ENCODE results near the gene NFATC1.

NFATC1 gene

DNA sequence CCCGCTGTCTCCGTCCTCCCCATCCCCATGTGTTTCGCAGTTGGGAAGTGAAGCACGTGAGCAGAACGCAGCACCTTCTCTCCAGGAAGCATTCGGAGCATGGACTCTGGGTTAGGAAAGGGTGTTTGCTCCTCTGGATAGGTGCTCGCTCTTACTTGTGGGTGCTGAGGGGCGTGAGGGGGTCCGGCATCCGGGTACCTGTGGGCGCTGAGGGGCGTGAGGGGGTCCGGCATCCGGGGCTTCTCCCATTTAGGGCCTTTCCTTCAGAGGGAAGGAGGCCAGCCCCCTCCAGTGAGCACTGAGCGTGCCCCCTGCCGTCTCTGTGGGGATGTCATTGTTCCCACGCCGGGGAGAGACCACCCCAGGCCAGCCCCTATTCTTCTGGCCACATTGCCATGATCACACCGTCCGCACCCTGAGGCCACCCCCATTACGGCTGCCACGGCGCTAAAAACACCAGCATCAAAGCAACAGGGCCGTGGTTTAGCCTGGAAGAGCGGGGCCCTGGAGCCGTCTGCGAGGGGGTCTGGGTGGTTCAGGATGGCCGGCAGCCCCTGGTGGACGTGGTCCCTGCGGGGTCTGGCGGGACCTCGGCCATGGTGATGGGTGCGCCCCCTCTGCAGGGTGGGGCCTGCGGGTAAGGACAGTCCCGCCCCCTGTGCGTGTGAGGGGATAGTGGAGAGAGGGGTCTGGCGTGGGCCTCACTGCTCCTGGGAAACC is 41.0 kb downstream of the NFATC1 start:
- H3K4me3 ChIP-seq (ENCODE audit: low read depth, low read length), result no peak overlapping the region
- TF ChIP-seq, protein P1, sequence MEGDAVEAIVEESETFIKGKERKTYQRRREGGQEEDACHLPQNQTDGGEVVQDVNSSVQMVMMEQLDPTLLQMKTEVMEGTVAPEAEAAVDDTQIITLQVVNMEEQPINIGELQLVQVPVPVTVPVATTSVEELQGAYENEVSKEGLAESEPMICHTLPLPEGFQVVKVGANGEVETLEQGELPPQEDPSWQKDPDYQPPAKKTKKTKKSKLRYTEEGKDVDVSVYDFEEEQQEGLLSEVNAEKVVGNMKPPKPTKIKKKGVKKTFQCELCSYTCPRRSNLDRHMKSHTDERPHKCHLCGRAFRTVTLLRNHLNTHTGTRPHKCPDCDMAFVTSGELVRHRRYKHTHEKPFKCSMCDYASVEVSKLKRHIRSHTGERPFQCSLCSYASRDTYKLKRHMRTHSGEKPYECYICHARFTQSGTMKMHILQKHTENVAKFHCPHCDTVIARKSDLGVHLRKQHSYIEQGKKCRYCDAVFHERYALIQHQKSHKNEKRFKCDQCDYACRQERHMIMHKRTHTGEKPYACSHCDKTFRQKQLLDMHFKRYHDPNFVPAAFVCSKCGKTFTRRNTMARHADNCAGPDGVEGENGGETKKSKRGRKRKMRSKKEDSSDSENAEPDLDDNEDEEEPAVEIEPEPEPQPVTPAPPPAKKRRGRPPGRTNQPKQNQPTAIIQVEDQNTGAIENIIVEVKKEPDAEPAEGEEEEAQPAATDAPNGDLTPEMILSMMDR (IDR thresholded peaks at IDR 0.05; ENCODE audit: low read depth, low read length, missing control alignments), result no peak
- no peak for DNase-seq (ENCODE audit: low read depth)

- TF ChIP-seq, protein P1 (IDR thresholded peaks at IDR 0.05; ENCODE audit: low read depth, low read length, missing control alignments), result no peak
- DNase-seq (ENCODE audit: low read depth), result no peak
- no peak overlapping the region for H3K4me3 ChIP-seq (ENCODE audit: low read depth, low read length)
Measured at GRCh38 chr18:79438089-79438897, 42.6 kb downstream of the NFATC1 start.

- TF ChIP-seq, protein P1 (IDR thresholded peaks at IDR 0.05; ENCODE audit: low read depth, low read length, missing control alignments), result no peak
- no peak for DNase-seq (ENCODE audit: low read depth)
- no peak overlapping the region for H3K4me3 ChIP-seq (ENCODE audit: low read depth, low read length)
Measured at GRCh38 chr18:79438898-79439627, 43.3 kb downstream of the NFATC1 start.

GRCh38 chr18:79439628-79440023 is 43.9 kb downstream of the NFATC1 start:
- TF ChIP-seq, protein P1 (IDR thresholded peaks at IDR 0.05; ENCODE audit: low read depth, low read length, missing control alignments), result no peak
- DNase-seq (ENCODE audit: low read depth), result no peak
- H3K4me3 ChIP-seq (ENCODE audit: low read depth, low read length), result no peak overlapping the region

GRCh38 chr18:79440316-79441110 is 44.8 kb downstream of the NFATC1 start:
- H3K4me3 ChIP-seq (ENCODE audit: low read depth, low read length), result no peak overlapping the region
- DNase-seq (ENCODE audit: low read depth), result no peak
- TF ChIP-seq, protein P1 (IDR thresholded peaks at IDR 0.05; ENCODE audit: low read depth, low read length, missing control alignments), result no peak

DNA sequence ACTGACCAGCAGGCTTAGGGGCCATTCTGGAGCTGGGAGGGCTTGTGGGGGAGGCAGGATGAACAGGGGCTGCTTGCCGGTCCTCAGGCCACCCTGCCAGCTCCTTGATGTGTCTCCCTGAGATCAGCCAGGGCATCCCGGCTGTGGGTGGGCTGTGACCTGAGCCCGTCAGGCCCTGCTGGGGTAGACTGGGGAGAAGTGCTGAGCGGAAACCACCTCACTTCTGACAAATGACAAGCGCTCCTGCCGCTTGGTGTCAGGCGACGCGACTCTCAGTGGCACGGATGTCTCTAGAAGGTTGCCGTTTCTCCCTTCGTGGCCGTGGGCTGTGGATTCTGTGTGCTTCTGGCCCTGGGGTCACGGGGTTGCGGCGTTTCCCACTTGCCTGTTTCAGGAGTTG is 45.7 kb downstream of the NFATC1 start:
- TF ChIP-seq, protein P1 (IDR thresholded peaks at IDR 0.05; ENCODE audit: low read depth, low read length, missing control alignments), result no peak
- no peak for DNase-seq (ENCODE audit: low read depth)
- no peak overlapping the region for H3K4me3 ChIP-seq (ENCODE audit: low read depth, low read length)
